IPS DF 19.7 (cell line): ENCODE data around the gene UBE2Q2.
A peak's percentile ranks its signal among the peaks of the same experiment; 100 is the strongest.
"Not testable (repeated sequence)": the region's sequence is repeated elsewhere in the genome, so short reads cannot be mapped to it uniquely, and the experiment has no call there.

Experiments used
- DNase-seq: peaks from one replicate; pipeline ENCODE4 v3.0.0-alpha.2; 2013; ENCODE audit warnings: low read depth, low spot score

Gene UBE2Q2

GRCh38 chr15:75842722-75843677 lies at the start of gene UBE2Q2:
Gene UBE2Q2, plus strand, starts transcription at chr15:75843447. Its CDS starts 220 bp downstream, at chr15:75843667.
- peak; percentile 38 for DNase-seq

DNA sequence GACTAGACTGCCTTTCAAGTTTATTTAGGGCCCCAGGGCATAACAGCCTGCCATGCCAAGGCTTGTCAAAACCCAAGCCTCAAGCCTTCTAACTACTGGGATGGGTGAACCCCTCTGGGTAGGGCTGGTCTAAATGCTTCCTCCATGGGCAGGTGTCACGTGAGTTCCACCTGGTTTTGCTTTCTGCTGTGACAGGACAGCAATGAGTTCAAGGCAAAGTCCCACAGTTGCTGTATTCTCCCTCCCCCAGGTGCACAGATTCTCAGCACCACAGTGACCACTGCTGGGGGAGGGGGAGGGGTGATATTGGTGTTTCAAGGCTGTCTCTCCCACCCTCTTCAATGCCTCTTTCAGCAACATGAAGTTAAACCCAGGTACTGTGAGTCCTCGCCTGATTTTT lies 46.9 kb upstream of the UBE2Q2 start:
- DNase-seq: no peak

GRCh38 chr15:75797146-75797545 lies 46.1 kb upstream of the UBE2Q2 start:
- not testable (repeated sequence) for DNase-seq

- DNase-seq: no peak
Observed at GRCh38 chr15:75799190-75799589, 44.1 kb upstream of the UBE2Q2 start.

DNA sequence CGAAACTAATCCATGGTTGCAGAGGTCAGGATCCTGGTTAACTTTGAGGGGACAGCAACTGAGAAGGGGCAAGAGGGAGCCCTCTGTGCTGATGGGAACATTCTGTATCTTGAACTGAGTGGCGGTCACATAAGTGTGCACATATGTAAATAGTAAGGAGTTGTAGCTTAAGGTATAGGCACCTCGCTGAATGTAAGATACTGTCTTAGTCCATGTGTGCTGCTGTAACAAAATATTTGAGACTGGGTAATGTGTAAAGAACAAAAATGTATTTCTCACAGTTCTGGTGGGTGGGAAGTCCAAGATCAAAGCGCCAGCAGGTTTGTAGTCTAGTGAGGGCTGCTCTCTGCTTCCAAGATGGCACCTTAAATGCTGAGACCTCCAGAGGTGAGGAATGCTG lies 42.8 kb upstream of the UBE2Q2 start:
- not testable (repeated sequence) for DNase-seq

GRCh38 chr15:75801859-75802593 lies 41.2 kb upstream of the UBE2Q2 start:
- DNase-seq: peak; percentile 40

DNA sequence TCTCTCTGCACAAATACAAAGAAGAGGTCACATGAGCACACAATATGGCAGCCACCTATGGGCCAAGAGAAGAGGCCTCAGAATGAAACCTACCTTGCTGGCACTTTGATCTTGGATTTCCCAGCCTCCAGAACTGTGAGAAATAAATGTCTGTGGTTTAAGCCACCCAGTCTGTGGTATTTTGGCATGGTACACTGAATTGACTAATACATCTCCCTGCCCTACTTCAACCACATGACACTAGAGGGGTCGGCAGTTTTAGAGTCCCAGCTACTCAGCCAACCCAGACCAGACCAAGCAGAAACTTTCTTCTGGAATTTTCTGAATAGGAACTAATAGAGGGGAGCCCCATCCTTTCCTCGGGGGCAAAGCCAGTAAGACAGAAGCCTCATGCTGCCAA lies 35.8 kb upstream of the UBE2Q2 start:
- not testable (repeated sequence) for DNase-seq

DNA sequence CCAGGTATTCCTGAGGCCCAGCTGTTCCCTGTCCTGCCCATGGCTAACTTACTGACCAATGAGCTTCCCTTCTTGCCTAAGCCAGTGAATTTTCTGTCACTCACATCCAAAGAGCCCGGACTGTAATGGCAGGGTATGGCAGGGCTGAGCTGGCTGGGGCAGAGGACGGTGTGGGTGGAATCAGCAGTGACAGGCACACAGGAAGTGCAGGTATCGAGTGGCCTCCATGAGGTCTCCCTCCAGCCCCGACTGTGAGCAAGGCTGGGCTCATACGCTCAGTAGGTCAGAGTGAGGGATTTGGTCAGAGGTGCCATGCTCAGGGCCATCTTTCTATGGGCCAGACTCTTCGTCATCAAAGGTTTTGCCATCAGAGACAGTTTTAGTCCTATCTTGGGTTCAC lies 35.2 kb upstream of the UBE2Q2 start:
- DNase-seq: not testable (repeated sequence)

GRCh38 chr15:75808563-75808962 lies 34.7 kb upstream of the UBE2Q2 start:
- DNase-seq: no peak

DNA sequence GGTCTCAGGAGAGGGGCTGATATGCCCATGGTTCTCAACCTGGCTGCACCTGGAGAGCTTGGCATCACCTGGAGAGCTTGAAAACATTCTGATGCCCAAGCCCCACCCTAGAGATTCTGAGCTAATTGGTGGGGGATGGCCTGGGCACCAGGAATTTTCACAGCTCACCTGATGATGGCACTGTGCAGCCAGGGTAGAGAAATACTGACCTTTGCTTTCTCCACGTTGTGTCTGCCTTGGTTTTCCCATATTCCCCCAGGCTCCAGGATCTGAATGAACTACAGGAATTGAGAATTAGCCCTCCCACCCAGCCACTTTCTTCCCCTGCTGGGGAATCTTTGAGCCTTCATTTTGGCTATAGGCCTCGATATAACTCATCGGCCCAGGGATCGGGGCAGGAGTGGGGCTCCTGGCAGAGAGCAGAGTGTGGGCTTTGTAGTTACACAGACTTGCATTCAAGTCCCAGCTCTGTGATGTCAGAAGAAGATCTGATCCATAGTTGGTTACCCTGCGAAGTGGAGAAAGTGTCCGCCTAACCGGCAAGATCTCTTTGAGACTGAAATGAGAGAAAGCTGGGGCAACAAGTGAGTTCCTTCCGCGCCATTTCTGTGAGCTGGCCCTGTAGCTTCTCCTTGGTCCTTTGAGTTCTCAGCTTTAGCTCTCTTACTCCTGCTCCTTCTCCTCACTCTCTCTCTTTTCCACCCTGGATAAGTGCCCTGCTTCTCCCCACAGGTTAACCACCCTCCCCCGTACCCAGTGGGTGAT lies 33.1 kb upstream of the UBE2Q2 start:
- DNase-seq: no peak

GRCh38 chr15:75810874-75811498 lies 32.3 kb upstream of the UBE2Q2 start:
- DNase-seq: no peak

GRCh38 chr15:75811626-75812025 lies 31.6 kb upstream of the UBE2Q2 start:
- DNase-seq: no peak

DNA sequence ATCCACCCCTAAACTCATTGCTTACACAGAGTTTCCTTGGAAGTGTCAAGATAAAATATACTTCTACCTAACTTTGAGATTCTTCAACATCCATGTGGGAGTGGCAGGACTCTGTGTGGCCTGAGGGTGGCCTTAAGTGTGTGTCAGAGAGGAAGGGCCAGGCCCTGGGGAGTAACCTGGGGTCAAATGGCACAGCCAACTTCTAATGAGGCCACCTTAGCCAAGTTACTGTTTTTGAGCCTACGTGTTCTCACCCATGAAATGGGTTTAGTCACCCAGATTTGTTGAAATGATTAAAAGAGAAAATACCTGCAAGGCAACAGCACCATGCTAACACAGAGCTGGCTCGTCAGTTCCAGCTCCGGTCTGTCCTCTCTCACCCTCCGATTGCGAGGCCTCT lies 28.5 kb upstream of the UBE2Q2 start:
- DNase-seq: no peak

DNA sequence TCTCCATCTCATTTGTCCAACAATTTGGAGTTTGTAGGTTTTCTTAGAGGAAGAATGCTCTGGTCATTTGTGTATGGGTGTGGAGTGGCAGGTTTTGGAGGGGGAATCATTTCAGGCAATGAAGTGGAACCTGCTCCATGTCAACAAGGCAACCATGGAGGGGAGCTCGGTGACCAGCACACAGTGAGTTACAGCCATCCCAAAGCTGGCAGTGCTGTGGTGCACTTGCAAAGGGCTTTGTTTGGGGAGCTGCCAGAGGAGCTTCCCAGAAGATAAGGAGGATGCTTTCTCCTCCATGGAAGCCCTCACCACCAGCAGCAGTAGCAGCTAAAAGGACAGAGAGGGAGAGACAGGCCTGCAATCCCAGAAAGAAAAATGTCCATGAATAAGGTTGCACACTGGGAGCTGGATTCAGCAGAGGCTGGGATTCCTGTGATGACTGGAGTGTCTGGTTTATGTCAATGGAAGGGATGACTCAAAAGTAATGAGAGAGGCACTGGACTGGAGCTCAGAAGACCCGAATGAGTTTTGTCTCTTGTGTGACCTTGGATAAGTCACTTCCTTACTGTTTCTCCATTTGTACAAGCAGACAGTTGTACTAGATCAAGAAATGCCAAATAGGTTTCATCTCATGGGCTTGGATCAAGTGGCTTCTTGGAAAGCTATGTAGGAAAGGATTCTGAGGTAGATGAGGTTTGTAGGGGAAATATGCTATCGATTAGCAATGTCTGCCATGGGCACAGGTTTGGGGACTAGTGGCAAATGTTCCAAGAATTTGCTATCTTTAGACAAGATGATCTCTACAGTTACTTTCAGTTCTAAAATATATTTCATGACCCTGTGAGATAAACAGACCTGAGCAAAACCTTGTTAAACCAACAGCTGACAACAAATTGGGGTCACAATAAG lies 27.2 kb upstream of the UBE2Q2 start:
- DNase-seq: no peak

- DNase-seq: no peak
Observed at GRCh38 chr15:75817138-75817935, 25.9 kb upstream of the UBE2Q2 start.

DNA sequence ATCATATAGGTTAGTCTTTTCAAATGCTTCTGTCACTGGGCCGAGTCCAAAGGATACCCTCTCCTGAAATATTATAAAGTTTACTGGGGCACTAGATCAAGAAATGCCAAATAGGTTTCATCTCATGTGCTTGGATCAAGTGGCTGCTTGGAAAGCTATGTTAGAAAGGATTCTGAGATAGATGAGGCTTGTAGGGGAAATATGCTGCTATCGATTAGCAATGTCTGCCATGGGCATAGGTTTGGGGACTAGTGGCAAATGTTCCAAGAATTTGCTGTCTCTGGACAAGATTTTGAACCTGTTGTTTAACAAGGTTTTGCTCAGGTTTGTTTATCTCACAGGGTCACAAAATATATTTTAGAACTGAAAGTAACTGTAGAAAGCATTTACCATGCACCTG lies 23.0 kb upstream of the UBE2Q2 start:
- no peak for DNase-seq

- DNase-seq: no peak
Observed at GRCh38 chr15:75821786-75822345, 21.4 kb upstream of the UBE2Q2 start.

DNA sequence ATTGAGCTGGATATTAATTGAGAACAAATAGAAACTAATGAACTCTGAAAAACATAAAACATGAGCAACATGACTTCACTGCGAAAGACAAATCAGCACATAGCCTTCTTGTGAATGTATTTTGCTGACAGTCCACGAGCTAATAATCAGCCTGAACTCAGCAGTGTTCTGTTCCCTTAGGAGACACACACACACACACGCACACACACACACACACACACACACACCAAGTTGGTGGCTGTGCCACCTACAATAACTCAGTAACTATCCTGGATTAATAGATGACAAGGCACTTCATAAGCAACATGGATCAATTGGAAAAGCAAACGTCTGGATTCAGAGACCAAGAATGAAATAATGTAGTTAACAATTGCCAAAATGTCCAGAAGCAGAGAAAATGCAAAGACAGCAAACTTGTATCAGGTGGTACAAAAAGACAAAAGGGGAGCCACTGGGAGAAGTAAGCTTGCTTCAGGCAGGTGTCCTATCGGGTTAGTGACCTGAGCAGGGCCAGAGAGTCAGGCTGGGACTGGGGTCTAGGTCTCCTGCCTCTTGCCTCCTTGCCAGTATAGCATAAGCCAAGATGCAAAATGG lies 20.5 kb upstream of the UBE2Q2 start:
- no peak for DNase-seq
